Measurements from ENCODE around the gene TEX26.

The TEX26 gene

GRCh38 chr13:30918662-30919405 is 13.6 kb upstream of the TEX26 start:
- H3K27ac ChIP-seq (ENCODE audit: low read length): no peak overlapping the region
- DNase-seq: no peak
- H3F3A ChIP-seq (ENCODE audit: insufficient read depth, low read length): no peaks in the 10 kb centered on the region
- no peaks in the 10 kb centered on the region for H3K4me1 ChIP-seq (ENCODE audit: low read length)
- no peaks in the 10 kb centered on the region for H3K9me2 ChIP-seq (replicated peaks; ENCODE audit: insufficient read depth, low read length)
- H3K27me3 ChIP-seq (replicated peaks; ENCODE audit: insufficient read depth, low read length): no peaks in the 10 kb centered on the region
- no peaks in the 10 kb centered on the region for H4K20me1 ChIP-seq (ENCODE audit: insufficient read depth, low read length)
- TF ChIP-seq EZH2 (optimal IDR thresholded peaks at IDR 0.05; ENCODE audit: low read depth, low read length): no peak
- H3K36me3 ChIP-seq (replicated peaks; ENCODE audit: insufficient read depth, low read length): no peaks in the 10 kb centered on the region
- H3K79me2 ChIP-seq (ENCODE audit: low read length): no peaks in the 10 kb centered on the region
- H2AFZ ChIP-seq (ENCODE audit: low read length): no peak overlapping the region
- no peak overlapping the region for H3K4me3 ChIP-seq (ENCODE audit: low read length)
- H3K9ac ChIP-seq (ENCODE audit: low read length): no peak overlapping the region
- no peak overlapping the region for H3K4me2 ChIP-seq (ENCODE audit: low read depth, low read length)
- no peaks in the 10 kb centered on the region for H3K9me3 ChIP-seq (replicated peaks; ENCODE audit: insufficient read depth, low read length)

DNA sequence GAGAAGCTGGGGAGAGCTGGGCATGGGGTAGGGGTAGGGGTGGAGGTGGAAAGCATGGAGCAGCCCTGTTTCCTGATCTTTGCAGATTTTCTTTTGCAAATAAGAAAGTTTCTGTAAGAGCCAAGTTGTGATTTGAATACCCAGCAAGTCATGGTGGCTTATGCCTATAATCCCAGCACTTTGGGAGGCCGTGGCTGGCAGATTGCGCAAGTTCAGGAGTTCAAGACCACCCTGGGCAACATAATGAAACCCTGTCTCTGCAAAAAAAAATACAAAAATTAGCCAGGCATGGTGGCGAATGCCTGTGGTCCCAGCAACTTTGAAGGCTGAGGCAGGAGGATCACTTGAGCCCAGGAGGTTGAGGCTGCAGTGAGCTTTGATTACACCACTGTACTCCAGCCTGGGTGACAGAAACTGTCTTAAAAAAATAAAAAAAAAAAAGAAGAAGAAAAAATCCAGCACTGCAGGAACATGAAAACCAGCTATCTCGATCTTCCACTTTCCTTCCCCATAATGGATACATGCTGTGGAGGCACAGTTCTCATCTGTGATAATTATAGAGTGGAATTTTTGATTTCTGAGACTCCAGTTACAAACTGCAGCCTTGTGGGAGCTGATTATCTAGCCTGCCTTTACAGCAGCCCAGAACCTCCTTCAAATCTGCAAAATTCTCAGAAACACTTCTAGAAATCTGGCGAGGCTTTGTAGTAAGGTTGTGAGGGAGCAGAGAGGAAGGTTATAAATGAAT is 12.1 kb upstream of the TEX26 start:
- no peaks in the 10 kb centered on the region for H3K9me2 ChIP-seq (replicated peaks; ENCODE audit: insufficient read depth, low read length)
- H2AFZ ChIP-seq (ENCODE audit: low read length): no peak overlapping the region
- H3K9ac ChIP-seq (ENCODE audit: low read length): no peak overlapping the region
- H3K27me3 ChIP-seq (replicated peaks; ENCODE audit: insufficient read depth, low read length): no peaks in the 10 kb centered on the region
- TF ChIP-seq CTCF (IDR thresholded peaks at IDR 0.05; ENCODE audit: low read length) (no peak), EZH2 (optimal IDR thresholded peaks at IDR 0.05; ENCODE audit: low read depth, low read length) (no peak), EZH2phosphoT487 (IDR thresholded peaks at IDR 0.05; ENCODE audit: low read length) (no peak)
- H3K9me3 ChIP-seq (replicated peaks; ENCODE audit: insufficient read depth, low read length): no peaks in the 10 kb centered on the region
- H3K4me3 ChIP-seq (ENCODE audit: low read length): no peak overlapping the region
- H3K4me1 ChIP-seq (ENCODE audit: low read length): no peaks in the 10 kb centered on the region
- no peaks in the 10 kb centered on the region for H3F3A ChIP-seq (ENCODE audit: insufficient read depth, low read length)
- no peak overlapping the region for H3K27ac ChIP-seq (ENCODE audit: low read length)
- H3K79me2 ChIP-seq (ENCODE audit: low read length): no peaks in the 10 kb centered on the region
- H4K20me1 ChIP-seq (ENCODE audit: insufficient read depth, low read length): no peaks in the 10 kb centered on the region
- no peak overlapping the region for H3K4me2 ChIP-seq (ENCODE audit: low read depth, low read length)
- DNase-seq: no peak
- no peaks in the 10 kb centered on the region for H3K36me3 ChIP-seq (replicated peaks; ENCODE audit: insufficient read depth, low read length)

DNA sequence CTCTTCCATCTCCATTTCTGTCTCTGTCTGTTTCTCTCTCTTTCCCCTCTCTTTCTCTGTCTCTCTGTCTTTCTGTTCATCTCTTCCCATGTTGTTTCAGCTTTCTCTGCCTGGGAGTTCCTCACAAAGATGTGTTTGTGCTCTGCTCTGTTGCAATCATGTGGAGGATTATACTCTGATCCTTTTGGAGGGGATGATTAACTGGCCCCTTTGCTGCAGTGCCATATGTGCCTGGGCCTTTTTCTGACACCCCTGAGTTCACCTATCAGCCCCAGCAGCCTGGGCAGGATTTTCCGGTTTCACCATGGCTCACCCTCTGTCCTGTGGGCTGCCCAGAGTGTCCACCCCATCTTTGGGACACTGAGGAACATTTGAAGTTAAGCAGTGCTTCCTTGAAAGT is 9.0 kb upstream of the TEX26 start:
- Histone ChIP-seq H3K9me2 (replicated peaks; ENCODE audit: insufficient read depth, low read length) (no peaks in the 10 kb centered on the region), H4K20me1 (ENCODE audit: insufficient read depth, low read length) (no peaks in the 10 kb centered on the region), H3K27me3 (replicated peaks; ENCODE audit: insufficient read depth, low read length) (no peaks in the 10 kb centered on the region), H3F3A (ENCODE audit: insufficient read depth, low read length) (no peaks in the 10 kb centered on the region), H3K36me3 (replicated peaks; ENCODE audit: insufficient read depth, low read length) (no peaks in the 10 kb centered on the region), H3K4me3 (ENCODE audit: low read length) (no peak overlapping the region), H3K9me3 (replicated peaks; ENCODE audit: insufficient read depth, low read length) (no peaks in the 10 kb centered on the region), H3K27ac (ENCODE audit: low read length) (no peak overlapping the region), H3K9ac (ENCODE audit: low read length) (no peak overlapping the region), H3K79me2 (ENCODE audit: low read length) (no peaks in the 10 kb centered on the region), H3K4me1 (ENCODE audit: low read length) (no peaks in the 10 kb centered on the region), H3K4me2 (ENCODE audit: low read depth, low read length) (no peak overlapping the region), H2AFZ (ENCODE audit: low read length) (no peak overlapping the region)
- no peak for DNase-seq
- TF ChIP-seq EZH2 (optimal IDR thresholded peaks at IDR 0.05; ENCODE audit: low read depth, low read length) (no peak), CTCF (IDR thresholded peaks at IDR 0.05; ENCODE audit: low read length) (no peak), EZH2phosphoT487 (IDR thresholded peaks at IDR 0.05; ENCODE audit: low read length) (no peak)

- Histone ChIP-seq H3K9me3 (replicated peaks; ENCODE audit: insufficient read depth, low read length) (no peaks in the 10 kb centered on the region), H3K36me3 (replicated peaks; ENCODE audit: insufficient read depth, low read length) (no peaks in the 10 kb centered on the region), H3K9me2 (replicated peaks; ENCODE audit: insufficient read depth, low read length) (no peaks in the 10 kb centered on the region), H2AFZ (ENCODE audit: low read length) (no peak overlapping the region), H4K20me1 (ENCODE audit: insufficient read depth, low read length) (no peaks in the 10 kb centered on the region), H3F3A (ENCODE audit: insufficient read depth, low read length) (no peaks in the 10 kb centered on the region), H3K4me2 (ENCODE audit: low read depth, low read length) (no peak overlapping the region), H3K9ac (ENCODE audit: low read length) (no peak overlapping the region), H3K4me1 (ENCODE audit: low read length) (no peaks in the 10 kb centered on the region), H3K27ac (ENCODE audit: low read length) (no peak overlapping the region), H3K79me2 (ENCODE audit: low read length) (no peaks in the 10 kb centered on the region), H3K27me3 (replicated peaks; ENCODE audit: insufficient read depth, low read length) (no peaks in the 10 kb centered on the region), H3K4me3 (ENCODE audit: low read length) (no peak overlapping the region)
- no peak for DNase-seq
- no peak for TF ChIP-seq EZH2phosphoT487 (IDR thresholded peaks at IDR 0.05; ENCODE audit: low read length)
- no peak for TF ChIP-seq EZH2 (optimal IDR thresholded peaks at IDR 0.05; ENCODE audit: low read depth, low read length)
- TF ChIP-seq CTCF (IDR thresholded peaks at IDR 0.05; ENCODE audit: low read length): no peak
Observed at GRCh38 chr13:30924721-30925120, 7.7 kb upstream of the TEX26 start.

All from MM.1S (cell line).